CD4-positive, CD25-positive, alpha-beta regulatory T cell (primary cell): ENCODE results near the gene TMEM18. TPM values are rescaled to one million over a fixed set of nuclear protein-coding genes. Genes with fewer than 3 reads are reported as not detected.
A peak's percentile ranks its signal among the peaks of the same experiment; 100 is the strongest.

Experiments
- ATAC-seq, 2 donors: fragments of 150-1000 bp; cut with Tn5 transposase; one replicate each; pipeline ENCODE4 v1.10.0; 2021; ENCODE audit warnings: low read depth in 2 of 2, moderate number of reproducible peaks in 2 of 2, moderate library complexity in 1 of 2
- DNase-seq, 3 donors: peaks; one replicate each; pipeline versions ENCODE4 v3.0.0 to v3.0.0-alpha.2; 2012 to 2022; ENCODE audit warnings: mixed read lengths in 1 of 3
- H3K27ac ChIP-seq: one replicate; pipeline ENCODE4 v1.7.0; 2013; ENCODE audit warnings: mild to moderate bottlenecking, low read length; ENCODE audit not compliant: insufficient read depth, poor library complexity, severe bottlenecking
- H3K27me3 ChIP-seq: one replicate; pipeline ENCODE4 v1.7.0; 2013; ENCODE audit warnings: low read length; ENCODE audit not compliant: control insufficient read depth, insufficient read depth
- H3K36me3 ChIP-seq: one replicate; pipeline ENCODE4 v1.7.0; 2013; ENCODE audit warnings: mild to moderate bottlenecking, low read length, moderate library complexity; ENCODE audit not compliant: control insufficient read depth, insufficient read depth
- H3K4me1 ChIP-seq: 2 replicates; pipeline ENCODE4 v1.7.0; 2013; ENCODE audit warnings: mild to moderate bottlenecking, low read length; ENCODE audit not compliant: insufficient read depth, control insufficient read depth, poor library complexity, severe bottlenecking
- H3K4me3 ChIP-seq: one replicate; pipeline ENCODE4 v1.7.0; 2013; ENCODE audit warnings: low read depth, mild to moderate bottlenecking, low read length, moderate library complexity
- H3K9me3 ChIP-seq, 2 experiments: 1 replicate in 1 of 2; 2 replicates in 1 of 2; pipeline ENCODE4 v1.7.0; 2013; ENCODE audit warnings: low read length in 2 of 2, mild to moderate bottlenecking in 1 of 2, moderate library complexity in 1 of 2; ENCODE audit not compliant: control insufficient read depth in 2 of 2
- H3K27ac Mint-ChIP-seq, 3 donors: one replicate each; pipeline ENCODE4 v1.8.0; 2020 to 2022; ENCODE audit warnings: mild to moderate bottlenecking in 3 of 3, mixed read lengths in 3 of 3, moderate library complexity in 2 of 3
- H3K27me3 Mint-ChIP-seq: one replicate; pipeline ENCODE4 v1.8.0; 2022; ENCODE audit warnings: mild to moderate bottlenecking, mixed read lengths
- H3K36me3 Mint-ChIP-seq: one replicate; pipeline ENCODE4 v1.8.0; 2020; ENCODE audit warnings: mixed read lengths
- H3K4me1 Mint-ChIP-seq, 4 donors: one replicate each; pipeline ENCODE4 v1.8.0; 2020 to 2022; ENCODE audit warnings: mixed read lengths in 4 of 4, mild to moderate bottlenecking in 1 of 4
- H3K4me3 Mint-ChIP-seq, 4 donors: one replicate each; pipeline ENCODE4 v1.8.0; 2020 to 2022; ENCODE audit warnings: mild to moderate bottlenecking in 4 of 4, mixed read lengths in 4 of 4, moderate library complexity in 3 of 4
- H3K9me3 Mint-ChIP-seq, 7 donors: one replicate each; pipeline ENCODE4 v1.8.0; 2020 to 2022; ENCODE audit warnings: mixed read lengths in 7 of 7, mild to moderate bottlenecking in 3 of 7, moderate library complexity in 2 of 7
- polyA plus RNA-seq, 4 donors: library from polyadenylated mRNA; unstranded; fragments of 300-500 nt; fragmentation: Illumina TruSeq; gene quantifications; one replicate each; pipeline ENCODE4 v1.2.3, GENCODE V29; 2021
- total RNA-seq: library from RNA; stranded (reverse); gene quantifications from one replicate; pipeline ENCODE4 v1.2.3, GENCODE V29; 2022

The TMEM18 gene
- total RNA-seq (26.9 TPM), polyA plus RNA-seq (10 to 100 TPM; 22.9 to 45.5 (median 29.4) TPM)

DNA sequence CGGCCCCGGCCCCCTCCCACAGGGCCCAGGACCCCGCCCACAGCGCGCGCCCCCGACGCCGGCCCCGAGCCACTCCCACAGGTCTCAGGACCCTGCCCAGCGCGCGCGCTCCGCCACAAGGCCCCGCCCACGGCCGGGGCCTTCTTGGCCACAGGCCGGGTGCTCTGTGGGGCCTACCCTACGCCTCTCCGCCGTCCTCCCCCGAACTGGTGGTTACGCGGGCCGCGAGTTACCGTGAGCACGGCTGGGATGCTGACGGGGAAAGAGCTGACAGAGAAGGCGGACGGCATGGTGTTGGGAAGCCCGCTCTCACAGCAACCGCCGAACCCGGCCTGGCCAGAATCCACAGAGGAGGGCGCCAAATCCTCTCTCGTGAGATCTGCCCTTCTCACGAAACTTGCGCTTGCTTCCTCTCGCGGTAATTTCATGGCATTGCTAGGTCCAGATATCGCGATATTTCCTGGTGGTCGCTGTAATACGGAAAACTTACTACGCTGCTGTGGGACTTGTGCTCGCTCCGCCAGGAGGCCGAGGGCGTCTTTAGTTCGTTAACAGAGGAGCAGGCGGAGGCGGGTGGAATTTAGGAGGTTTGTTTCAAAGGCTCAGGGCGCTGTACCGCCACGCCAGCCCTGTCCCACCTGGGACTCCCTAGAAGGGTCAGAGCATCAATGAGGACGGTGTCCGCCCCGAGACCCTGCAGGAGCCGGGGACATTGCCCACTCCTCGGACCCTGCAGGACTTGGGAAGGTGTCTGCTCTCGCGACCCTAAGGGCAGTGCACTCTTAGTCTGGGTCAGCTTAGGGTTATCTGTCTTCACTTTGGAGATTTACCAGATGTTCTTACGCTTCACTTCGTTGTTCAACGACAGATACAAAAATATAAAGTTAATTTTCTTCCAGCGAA is at the start of gene TMEM18:
Gene TMEM18, minus strand, starts transcription at position 351 of the 903 bp plus-strand sequence. Its CDS starts 61 bp downstream, at position 290.
- H3K9me3 ChIP-seq = no peaks in the 10 kb centered on the region

DNA sequence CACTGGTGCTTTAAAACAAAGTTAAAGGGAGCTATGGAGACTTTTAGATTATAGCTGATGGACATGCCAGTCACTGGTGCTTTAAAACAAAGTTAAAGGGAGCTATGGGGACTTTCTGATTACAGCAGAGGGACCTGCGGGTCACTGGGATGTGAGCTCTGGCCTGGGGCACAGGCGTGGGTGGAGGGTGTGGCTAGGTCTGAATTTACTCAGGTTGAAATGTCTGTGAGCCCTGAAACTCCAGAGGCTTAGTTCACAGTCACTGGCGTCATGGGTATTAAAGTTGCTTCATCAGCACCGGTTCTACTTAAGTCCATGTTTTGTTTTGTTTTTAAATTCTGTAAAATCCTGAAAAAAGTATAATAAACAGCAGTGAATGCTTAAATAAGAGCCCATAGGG is 49.0 kb upstream of the TMEM18 start:
- peaks cover 6% of the 10 kb centered on the region for H3K27me3 ChIP-seq
- Mint-ChIP-seq H3K4me3 (no peak overlapping the region), H3K36me3 (no peaks in the 10 kb centered on the region), H3K27me3 (peaks cover 16% of the 10 kb centered on the region), H3K9me3 (no peaks in the 10 kb centered on the region), H3K4me1 (peaks cover 0 to 2% (median 0%) of the 10 kb centered on the region in 4 donors), H3K27ac (no peak overlapping the region)
- ATAC-seq (no peak), DNase-seq (no peak)
- H3K27ac ChIP-seq = no peak overlapping the region
- H3K9me3 ChIP-seq = no peaks in the 10 kb centered on the region
- H3K4me3 ChIP-seq = no peak overlapping the region
- H3K4me1 ChIP-seq = no peaks in the 10 kb centered on the region
- no peaks in the 10 kb centered on the region for H3K36me3 ChIP-seq

More for the DNA sequence above, at the start of gene TMEM18:
- Histone ChIP-seq H3K27ac (peak within 1 kb of the TSS; percentile 98), H3K4me1 (peaks cover 9% of the 10 kb centered on the region), H3K4me3 (peak within 1 kb of the TSS; percentile 95), H3K36me3 (peaks cover 8% of the 10 kb centered on the region), H3K27me3 (no peaks in the 10 kb centered on the region)
- DNase-seq (peak; percentile 87 to 99 (median 98)), ATAC-seq (peak; percentile 74 to 76)
- H3K9me3 Mint-ChIP-seq = peaks cover 0 to 1% (median 0%) of the 10 kb centered on the region in 7 donors
- peaks cover 12 to 47% (median 23%) of the 10 kb centered on the region in 4 donors for H3K4me1 Mint-ChIP-seq
- peak within 1 kb of the TSS; percentile 96 to 97 (median 96) for H3K4me3 Mint-ChIP-seq
- peaks cover 9% of the 10 kb centered on the region for H3K36me3 Mint-ChIP-seq
- H3K27ac Mint-ChIP-seq = peak within 1 kb of the TSS; percentile 99 to 100 (median 99)
- H3K27me3 Mint-ChIP-seq = no peaks in the 10 kb centered on the region

DNA sequence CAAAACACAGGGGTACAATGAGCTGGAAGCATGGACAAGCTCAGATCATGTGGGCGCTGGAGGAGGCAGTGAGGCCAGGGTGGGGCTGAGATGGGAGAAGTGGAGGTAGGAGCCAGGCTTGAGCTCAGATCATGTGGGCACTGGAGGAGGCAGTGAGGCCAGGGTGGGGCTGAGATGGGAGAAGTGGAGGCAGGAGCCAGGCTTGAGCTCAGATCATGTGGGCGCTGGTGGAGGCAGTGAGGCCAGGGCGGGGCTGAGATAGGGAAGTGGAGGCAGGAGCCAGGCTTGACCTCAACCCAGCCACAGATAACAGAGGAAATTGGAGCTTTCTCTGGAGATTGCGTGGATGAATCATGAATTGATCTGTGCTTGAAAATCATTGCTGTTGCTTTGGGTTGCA is 48.3 kb upstream of the TMEM18 start:
- Histone ChIP-seq H3K27ac (no peak overlapping the region), H3K4me3 (no peak overlapping the region), H3K4me1 (no peaks in the 10 kb centered on the region), H3K27me3 (peaks cover 6% of the 10 kb centered on the region), H3K36me3 (no peaks in the 10 kb centered on the region), H3K9me3 (no peaks in the 10 kb centered on the region)
- Mint-ChIP-seq H3K4me1 (peaks cover 0 to 2% (median 0%) of the 10 kb centered on the region in 4 donors), H3K4me3 (no peak overlapping the region), H3K36me3 (no peaks in the 10 kb centered on the region), H3K27me3 (peaks cover 16% of the 10 kb centered on the region), H3K27ac (no peak overlapping the region), H3K9me3 (no peaks in the 10 kb centered on the region)
- no peak for ATAC-seq
- no peak for DNase-seq

DNA sequence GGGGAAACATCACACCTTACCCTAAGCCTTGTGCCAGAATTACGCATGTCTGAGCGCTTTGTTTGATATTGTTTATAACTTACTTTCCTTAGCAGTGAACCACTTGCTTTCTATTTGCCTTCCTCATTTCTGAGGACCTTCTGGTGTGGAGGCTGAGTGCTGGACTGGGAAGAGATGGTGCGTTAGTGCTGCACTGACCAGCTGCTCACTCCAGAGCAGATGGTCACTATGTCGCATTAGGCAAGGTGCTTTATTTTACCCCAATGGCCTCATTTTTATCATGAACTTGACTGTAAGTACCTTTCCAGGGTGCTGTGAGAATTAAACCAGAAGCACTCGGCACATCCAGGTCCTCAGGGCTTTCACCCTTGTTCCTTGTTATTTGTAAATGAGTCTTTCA is 46.6 kb upstream of the TMEM18 start:
- Mint-ChIP-seq H3K4me1 (peaks cover 0 to 2% (median 0%) of the 10 kb centered on the region in 4 donors), H3K27me3 (peaks cover 16% of the 10 kb centered on the region), H3K9me3 (no peaks in the 10 kb centered on the region), H3K36me3 (no peaks in the 10 kb centered on the region), H3K27ac (no peak overlapping the region), H3K4me3 (no peak overlapping the region)
- H3K27ac ChIP-seq = no peak overlapping the region
- H3K4me1 ChIP-seq = no peaks in the 10 kb centered on the region
- DNase-seq (no peak), ATAC-seq (no peak)
- no peaks in the 10 kb centered on the region for H3K36me3 ChIP-seq
- H3K9me3 ChIP-seq = no peaks in the 10 kb centered on the region
- H3K27me3 ChIP-seq = peaks cover 6% of the 10 kb centered on the region
- no peak overlapping the region for H3K4me3 ChIP-seq

DNA sequence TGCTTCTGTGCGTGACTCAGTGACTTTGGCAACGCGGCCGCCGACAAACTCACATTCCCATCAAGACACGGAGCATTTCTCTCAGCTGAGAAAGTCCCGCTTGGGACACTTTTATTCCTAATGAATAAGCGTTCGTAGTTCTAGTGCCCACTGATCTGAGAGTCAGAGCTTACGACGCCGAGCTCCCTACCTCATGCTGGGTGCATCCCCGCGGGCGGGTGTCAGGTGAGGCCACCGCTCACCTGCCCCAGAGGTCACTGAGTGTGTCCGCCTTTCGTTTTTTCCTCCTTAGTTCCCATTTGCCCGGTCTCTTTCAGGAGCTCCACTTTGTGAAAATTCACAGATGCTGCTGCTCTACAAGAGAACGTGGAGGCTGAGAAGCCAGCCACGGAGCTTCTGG is 43.6 kb upstream of the TMEM18 start:
- Histone ChIP-seq H3K4me1 (no peaks in the 10 kb centered on the region), H3K4me3 (no peak overlapping the region), H3K27ac (no peak overlapping the region), H3K36me3 (no peaks in the 10 kb centered on the region), H3K27me3 (peaks cover 6% of the 10 kb centered on the region), H3K9me3 (no peaks in the 10 kb centered on the region)
- Mint-ChIP-seq H3K27me3 (peaks cover 16% of the 10 kb centered on the region), H3K9me3 (no peaks in the 10 kb centered on the region), H3K4me3 (no peak overlapping the region), H3K27ac (peak overlapping the region in 1 of 3 donors; percentile 79), H3K4me1 (peaks cover 0 to 2% (median 0%) of the 10 kb centered on the region in 4 donors), H3K36me3 (no peaks in the 10 kb centered on the region)
- DNase-seq (no peak), ATAC-seq (no peak)

DNA sequence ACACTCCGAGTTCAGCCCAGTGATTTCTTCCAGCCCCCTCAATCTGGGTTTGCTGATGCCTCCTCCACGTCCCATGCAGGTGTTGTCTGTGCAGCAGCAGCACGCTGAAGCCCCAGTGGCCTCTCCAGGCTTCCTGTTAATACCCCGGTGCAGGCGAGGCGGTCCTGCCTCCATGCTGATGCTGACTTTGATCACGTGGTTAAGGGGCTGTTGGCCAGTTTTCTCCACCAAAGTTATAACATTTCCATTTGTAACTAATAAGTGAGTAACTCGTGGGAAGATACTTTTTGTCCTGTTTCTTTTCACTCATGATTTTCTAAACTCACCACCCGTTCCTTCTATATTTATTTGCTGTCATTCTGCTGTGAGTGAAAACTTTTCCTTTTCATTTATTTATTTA is 42.5 kb upstream of the TMEM18 start:
- Histone ChIP-seq H3K27ac (no peak overlapping the region), H3K4me1 (no peaks in the 10 kb centered on the region), H3K27me3 (peaks cover 8% of the 10 kb centered on the region), H3K9me3 (no peaks in the 10 kb centered on the region), H3K36me3 (no peaks in the 10 kb centered on the region), H3K4me3 (no peak overlapping the region)
- Mint-ChIP-seq H3K4me1 (no peaks in the 10 kb centered on the region), H3K27ac (no peak overlapping the region), H3K4me3 (no peak overlapping the region), H3K36me3 (no peaks in the 10 kb centered on the region), H3K9me3 (no peaks in the 10 kb centered on the region), H3K27me3 (peaks cover 12% of the 10 kb centered on the region)
- no peak for ATAC-seq
- no peak for DNase-seq

DNA sequence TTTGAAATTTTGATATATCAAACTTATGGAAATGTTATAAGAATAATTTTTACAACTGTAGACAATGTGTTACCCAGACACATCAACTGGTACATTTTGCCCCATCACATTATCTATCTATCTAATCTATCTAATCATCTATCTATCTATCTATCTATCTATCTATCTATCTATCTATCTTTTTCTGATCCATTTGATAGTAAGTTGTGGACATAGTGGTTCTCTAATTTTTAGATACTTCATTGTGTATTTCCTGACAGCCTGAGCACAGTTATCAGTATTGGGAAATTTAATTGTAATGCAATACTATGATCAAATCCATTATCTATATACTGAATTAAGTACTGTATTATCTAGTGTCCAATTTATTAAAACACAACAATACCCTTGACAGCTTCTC is 42.0 kb upstream of the TMEM18 start:
- ATAC-seq (no peak), DNase-seq (no peak)
- H3K27ac ChIP-seq = no peak overlapping the region
- Mint-ChIP-seq H3K4me3 (no peak overlapping the region), H3K9me3 (no peaks in the 10 kb centered on the region), H3K27me3 (peaks cover 7% of the 10 kb centered on the region), H3K4me1 (peaks cover 0 to 3% (median 0%) of the 10 kb centered on the region in 4 donors), H3K36me3 (no peaks in the 10 kb centered on the region), H3K27ac (no peak overlapping the region)
- no peak overlapping the region for H3K4me3 ChIP-seq
- no peaks in the 10 kb centered on the region for H3K4me1 ChIP-seq
- peaks cover 6% of the 10 kb centered on the region for H3K27me3 ChIP-seq
- no peaks in the 10 kb centered on the region for H3K36me3 ChIP-seq
- H3K9me3 ChIP-seq = no peaks in the 10 kb centered on the region
